Suprapubic skin (tissue), 4 donors: Measurements from ENCODE around the gene STARD9. TPM values are rescaled to one million over a fixed set of nuclear protein-coding genes. Genes with fewer than 3 reads are reported as not detected.

ENCODE experiments used
- DNase-seq, 2 donors: peaks; one replicate each; pipeline ENCODE4 v3.0.0-alpha.2; 2019; ENCODE audit warnings: low spot score in 2 of 2
- H3K27ac ChIP-seq: fragments of 200-600 bp; sonication (generic); one replicate; pipeline ENCODE4 v1.5.1; 2019
- H3K27me3 ChIP-seq: fragments of 200-600 bp; sonication (generic); one replicate; pipeline ENCODE4 v1.5.1; 2019
- H3K36me3 ChIP-seq: fragments of 200-600 bp; sonication (generic); one replicate; pipeline ENCODE4 v1.5.1; 2019
- H3K4me1 ChIP-seq: fragments of 200-600 bp; sonication (generic); one replicate; pipeline ENCODE4 v1.5.1; 2019
- H3K4me3 ChIP-seq: fragments of 200-600 bp; sonication (generic); one replicate; pipeline ENCODE4 v1.5.1; 2019; ENCODE audit warnings: mild to moderate bottlenecking
- H3K9me3 ChIP-seq: fragments of 200-600 bp; sonication (generic); one replicate; pipeline ENCODE4 v1.5.1; 2019
- EP300 ChIP-seq: sonication (generic); formaldehyde crosslinking; IDR thresholded peaks from one replicate; pipeline ENCODE4 v1.6.1; 2017; ENCODE audit warnings: antibody characterized with exemption
- POLR2A ChIP-seq, 2 donors: fragments of 450-650 bp; IDR thresholded peaks; one replicate each; pipeline ENCODE4 v1.6.1; 2017; ENCODE audit warnings: antibody characterized with exemption in 2 of 2, mild to moderate bottlenecking in 2 of 2, moderate library complexity in 2 of 2
- POLR2AphosphoS5 ChIP-seq, 3 donors: sonication (generic); formaldehyde crosslinking; IDR thresholded peaks; one replicate each; pipeline ENCODE4 v1.6.1; 2017; ENCODE audit warnings: antibody characterized with exemption in 3 of 3
- WGBS: methylation state at CpG from one replicate; pipeline ENCODE4 v1.1.5; 2018; 5-methylcytosine and 5-hydroxymethylcytosine counted together
- total RNA-seq, 4 donors: library from RNA; depleted of rRNA; stranded (reverse); fragments of >200 nt; gene quantifications; one replicate each; pipeline ENCODE4 v1.1.0, GENCODE V29; 2016
- TF ChIP-seq, protein P1 (sequence below), 2 donors: fragments of 200-600 bp in 1 of 2; fragments of 450-650 bp in 1 of 2; sonication (generic) in 1 of 2; IDR thresholded peaks; one replicate each; pipeline ENCODE4 v1.5.1; 2016 to 2019; ENCODE audit warnings: antibody characterized with exemption in 2 of 2, mild to moderate bottlenecking in 1 of 2, moderate library complexity in 1 of 2

Gene STARD9
- total RNA-seq, 4 donors from 2014 or later, result 5.0 to 24.6 (median 7.6) TPM

DNA sequence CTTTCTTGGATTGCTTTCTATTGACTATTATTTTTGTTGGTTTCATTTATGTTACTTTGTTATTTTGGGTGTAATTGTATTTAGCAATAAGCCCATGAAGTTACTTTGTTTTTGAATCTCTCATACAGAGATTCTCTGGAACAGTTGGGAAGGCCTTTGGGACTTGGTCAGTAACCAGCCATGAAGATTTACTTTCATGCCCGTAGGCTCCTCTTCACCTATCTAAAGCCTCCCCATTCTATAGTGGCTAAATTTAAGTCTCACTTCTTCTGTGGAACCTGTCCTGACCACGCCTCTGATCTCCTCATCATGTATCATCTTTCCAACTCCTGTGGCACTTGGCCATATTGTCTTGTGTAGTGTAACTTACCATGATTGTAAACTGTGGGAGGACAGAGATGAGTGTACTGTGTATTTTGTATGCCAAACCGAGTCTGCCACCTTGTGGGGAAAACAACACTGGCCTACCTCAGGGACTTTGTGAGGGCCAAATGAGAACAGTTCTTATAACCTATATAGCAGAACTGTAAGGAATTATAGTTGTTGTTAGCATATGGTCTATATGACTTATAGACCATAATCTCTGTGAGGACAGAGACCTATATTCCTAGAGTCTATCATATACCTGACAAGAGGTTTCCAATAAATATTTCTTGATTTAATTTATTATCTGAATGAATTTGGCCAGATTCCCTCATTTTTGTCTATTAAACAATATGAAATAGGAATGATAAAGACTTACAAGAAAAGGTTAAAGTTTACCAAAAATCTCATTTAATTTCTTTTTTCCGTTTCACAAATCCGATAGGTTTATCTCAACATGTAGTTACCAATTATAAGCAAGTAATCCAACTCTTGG is 75.0 kb downstream of the STARD9 start:
- TF ChIP-seq, protein P1, sequence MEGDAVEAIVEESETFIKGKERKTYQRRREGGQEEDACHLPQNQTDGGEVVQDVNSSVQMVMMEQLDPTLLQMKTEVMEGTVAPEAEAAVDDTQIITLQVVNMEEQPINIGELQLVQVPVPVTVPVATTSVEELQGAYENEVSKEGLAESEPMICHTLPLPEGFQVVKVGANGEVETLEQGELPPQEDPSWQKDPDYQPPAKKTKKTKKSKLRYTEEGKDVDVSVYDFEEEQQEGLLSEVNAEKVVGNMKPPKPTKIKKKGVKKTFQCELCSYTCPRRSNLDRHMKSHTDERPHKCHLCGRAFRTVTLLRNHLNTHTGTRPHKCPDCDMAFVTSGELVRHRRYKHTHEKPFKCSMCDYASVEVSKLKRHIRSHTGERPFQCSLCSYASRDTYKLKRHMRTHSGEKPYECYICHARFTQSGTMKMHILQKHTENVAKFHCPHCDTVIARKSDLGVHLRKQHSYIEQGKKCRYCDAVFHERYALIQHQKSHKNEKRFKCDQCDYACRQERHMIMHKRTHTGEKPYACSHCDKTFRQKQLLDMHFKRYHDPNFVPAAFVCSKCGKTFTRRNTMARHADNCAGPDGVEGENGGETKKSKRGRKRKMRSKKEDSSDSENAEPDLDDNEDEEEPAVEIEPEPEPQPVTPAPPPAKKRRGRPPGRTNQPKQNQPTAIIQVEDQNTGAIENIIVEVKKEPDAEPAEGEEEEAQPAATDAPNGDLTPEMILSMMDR (IDR thresholded peaks at IDR 0.05), result peak; percentile 63 to 70
- TF ChIP-seq POLR2A (IDR thresholded peaks at IDR 0.05), result no peak
- TF ChIP-seq EP300, result no peak
- H3K4me3 ChIP-seq, result no peak overlapping the region
- H3K4me1 ChIP-seq, result peaks cover 3% of the 10 kb centered on the region
- H3K9me3 ChIP-seq, result no peaks in the 10 kb centered on the region
- 55% methylated on average over 5 of the region's 5 CpGs for WGBS
- H3K27me3 ChIP-seq, result no peaks in the 10 kb centered on the region
- DNase-seq, result peak in 1 of 2 donors; percentile 71
- H3K27ac ChIP-seq, result no peak overlapping the region
- H3K36me3 ChIP-seq, result no peaks in the 10 kb centered on the region

DNA sequence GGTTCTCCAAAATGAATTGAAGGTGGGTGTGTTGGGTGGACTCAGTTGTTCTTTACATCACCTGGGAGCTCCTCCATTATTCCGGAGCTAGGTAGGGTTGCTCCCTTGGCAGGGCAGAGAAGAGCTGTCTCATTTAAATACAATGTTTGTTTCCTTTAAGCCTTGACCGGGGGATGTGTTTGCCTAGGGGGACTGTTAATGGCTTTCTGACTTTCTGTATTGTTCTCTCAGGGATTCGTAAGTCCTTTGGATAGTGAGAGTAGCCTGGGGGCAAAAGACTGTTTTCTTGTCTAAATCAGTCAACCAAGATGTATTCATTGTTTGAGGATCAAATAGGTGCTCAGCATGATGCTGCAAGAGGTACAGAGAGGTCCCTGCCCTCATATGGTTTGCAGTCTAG is 90.4 kb downstream of the STARD9 start:
- TF ChIP-seq EP300, result no peak
- TF ChIP-seq POLR2AphosphoS5 (IDR thresholded peaks at IDR 0.05), result no peak
- no peak for TF ChIP-seq POLR2A (IDR thresholded peaks at IDR 0.05)
- TF ChIP-seq, protein P1 (IDR thresholded peaks at IDR 0.05), result no peak
- peaks cover 33% of the 10 kb centered on the region for H3K36me3 ChIP-seq
- no peaks in the 10 kb centered on the region for H3K9me3 ChIP-seq
- H3K27ac ChIP-seq, result no peak overlapping the region
- H3K4me1 ChIP-seq, result no peaks in the 10 kb centered on the region
- WGBS, result 80% methylated on average over 3 of the region's 3 CpGs
- no peak for DNase-seq
- H3K27me3 ChIP-seq, result no peaks in the 10 kb centered on the region
- no peak overlapping the region for H3K4me3 ChIP-seq

DNA sequence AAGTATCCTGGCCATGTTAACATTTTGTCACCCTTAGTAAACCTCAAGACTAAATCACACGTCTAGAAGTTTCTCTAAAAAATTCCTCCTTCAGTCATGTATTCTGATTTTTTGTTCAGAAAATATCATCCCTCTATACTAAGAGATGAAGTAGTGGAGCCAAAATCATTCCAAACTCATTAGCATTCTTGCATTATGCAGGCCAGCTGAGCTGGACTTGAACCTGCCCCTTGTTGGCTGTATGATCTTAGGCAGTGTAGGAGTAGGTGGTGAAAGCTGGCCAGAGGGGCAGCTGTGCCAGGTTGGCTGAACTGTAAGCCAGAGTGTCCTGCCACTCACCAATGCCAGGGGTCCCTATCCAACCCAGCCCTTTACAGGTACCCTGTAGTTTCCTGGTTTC is 92.4 kb downstream of the STARD9 start:
- WGBS, result 98% methylated on average over 1 of the region's 1 CpG
- DNase-seq, result no peak
- H3K27ac ChIP-seq, result no peak overlapping the region
- no peak overlapping the region for H3K4me3 ChIP-seq
- H3K4me1 ChIP-seq, result no peaks in the 10 kb centered on the region
- H3K9me3 ChIP-seq, result no peaks in the 10 kb centered on the region
- TF ChIP-seq, protein P1 (IDR thresholded peaks at IDR 0.05), result no peak
- TF ChIP-seq POLR2A (IDR thresholded peaks at IDR 0.05) (no peak), EP300 (no peak), POLR2AphosphoS5 (IDR thresholded peaks at IDR 0.05) (no peak)
- H3K36me3 ChIP-seq, result peaks cover 31% of the 10 kb centered on the region
- no peaks in the 10 kb centered on the region for H3K27me3 ChIP-seq

DNA sequence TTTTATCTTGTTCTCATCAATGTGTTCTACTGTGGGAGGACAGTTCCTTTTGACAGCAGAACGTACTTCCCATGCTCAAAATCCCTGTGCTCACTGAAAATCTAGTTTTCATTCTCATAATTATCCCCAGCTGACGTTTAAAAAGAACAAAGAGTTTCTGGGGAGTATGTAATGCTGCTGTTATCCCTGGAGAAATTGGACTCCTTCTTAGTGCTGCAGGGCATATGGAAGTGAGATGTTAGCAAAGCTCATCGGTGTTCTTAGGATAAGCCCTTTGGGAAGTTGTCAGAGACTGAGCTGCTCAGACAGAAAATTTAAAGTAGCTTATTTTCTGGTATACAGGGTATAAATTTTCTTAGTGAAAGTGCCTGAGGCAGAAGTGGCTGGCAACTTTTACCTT is 95.0 kb downstream of the STARD9 start:
- DNase-seq, result no peak
- TF ChIP-seq EP300 (no peak), POLR2A (IDR thresholded peaks at IDR 0.05) (no peak), POLR2AphosphoS5 (IDR thresholded peaks at IDR 0.05) (no peak)
- TF ChIP-seq, protein P1 (IDR thresholded peaks at IDR 0.05), result no peak
- no peaks in the 10 kb centered on the region for H3K4me1 ChIP-seq
- H3K4me3 ChIP-seq, result no peak overlapping the region
- H3K36me3 ChIP-seq, result peaks cover 31% of the 10 kb centered on the region
- H3K27me3 ChIP-seq, result no peaks in the 10 kb centered on the region
- H3K9me3 ChIP-seq, result no peaks in the 10 kb centered on the region
- WGBS, result 59% methylated on average over 3 of the region's 3 CpGs
- H3K27ac ChIP-seq, result no peak overlapping the region

DNA sequence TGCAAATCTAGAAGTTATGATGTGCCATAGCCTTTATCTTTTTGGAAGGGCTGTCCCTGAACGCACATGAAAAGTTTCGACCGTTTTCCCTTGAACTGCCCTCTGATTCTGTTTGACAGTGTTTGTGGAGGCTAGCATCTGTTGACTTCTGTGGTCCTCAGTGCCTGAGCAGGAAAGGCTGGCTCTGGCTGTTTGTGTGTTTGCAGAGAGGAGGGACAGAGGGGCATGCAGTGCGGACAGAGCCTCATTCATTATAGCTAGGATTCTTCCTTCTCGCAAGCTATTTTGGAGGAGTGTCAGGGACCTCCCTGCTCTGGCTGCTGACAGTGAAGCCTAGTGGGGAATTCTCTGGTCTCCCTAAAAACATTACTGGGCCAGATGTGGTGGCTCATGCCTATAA is 97.0 kb downstream of the STARD9 start:
- peaks cover 46% of the 10 kb centered on the region for H3K36me3 ChIP-seq
- no peak overlapping the region for H3K4me3 ChIP-seq
- DNase-seq, result no peak
- no peaks in the 10 kb centered on the region for H3K4me1 ChIP-seq
- no peak overlapping the region for H3K27ac ChIP-seq
- no peaks in the 10 kb centered on the region for H3K27me3 ChIP-seq
- TF ChIP-seq POLR2A (IDR thresholded peaks at IDR 0.05), result no peak
- TF ChIP-seq, protein P1 (IDR thresholded peaks at IDR 0.05), result no peak
- TF ChIP-seq EP300, result no peak
- no peak for TF ChIP-seq POLR2AphosphoS5 (IDR thresholded peaks at IDR 0.05)
- WGBS, result 98% methylated on average over 5 of the region's 5 CpGs
- H3K9me3 ChIP-seq, result no peaks in the 10 kb centered on the region
